Stomach (tissue), 4 donors: ENCODE results near the gene MYH16.
"Not testable (repeated sequence)": the region's sequence is repeated elsewhere in the genome, so short reads cannot be mapped to it uniquely, and the experiment has no call there.

Source experiments
- CTCF ChIP-seq, 7 experiments: fragments of 450-650 bp in 4 of 7; fragments of 200-600 bp in 3 of 7; sonication (generic) in 3 of 7; IDR thresholded peaks; one replicate each; pipeline ENCODE4 v1.5.1; 2016 to 2019; ENCODE audit warnings: antibody characterized with exemption in 7 of 7, control low read depth in 2 of 7, mild to moderate bottlenecking in 1 of 7
- POLR2A ChIP-seq, 4 donors: fragments of 450-650 bp; IDR thresholded peaks; one replicate each; pipeline ENCODE4 v1.6.1; 2016; ENCODE audit warnings: antibody characterized with exemption in 4 of 4, control low read depth in 2 of 4, mild to moderate bottlenecking in 1 of 4, moderate library complexity in 1 of 4

GRCh38 chr7:99358521-99358920 is 85.9 kb downstream of the MYH16 start:
- not testable (repeated sequence) for TF ChIP-seq POLR2A, CTCF (IDR thresholded peaks at IDR 0.05)
